Osteocyte (in vitro differentiated cells): ENCODE measurements around the gene OBP2B. TPM values are rescaled to one million over a fixed set of nuclear protein-coding genes. Genes with fewer than 3 reads are reported as not detected.

Experiments
- DNase-seq: peaks from one replicate; pipeline ENCODE4 v3.0.0; 2021; ENCODE audit warnings: mixed read lengths; ENCODE audit not compliant: unreplicated experiment; ENCODE audit errors: extremely low spot score
- H3K27ac Mint-ChIP-seq: one replicate; pipeline ENCODE4 v1.8.0; 2021; ENCODE audit warnings: mild to moderate bottlenecking, mixed read lengths; ENCODE audit not compliant: unreplicated experiment
- H3K27me3 Mint-ChIP-seq: one replicate; pipeline ENCODE4 v1.8.0; 2021; ENCODE audit warnings: mixed read lengths; ENCODE audit not compliant: unreplicated experiment
- H3K36me3 Mint-ChIP-seq: one replicate; pipeline ENCODE4 v1.8.0; 2021; ENCODE audit warnings: mixed read lengths; ENCODE audit not compliant: unreplicated experiment
- H3K4me1 Mint-ChIP-seq: one replicate; pipeline ENCODE4 v1.8.0; 2021; ENCODE audit warnings: mixed read lengths; ENCODE audit not compliant: unreplicated experiment
- H3K4me3 Mint-ChIP-seq: one replicate; pipeline ENCODE4 v1.8.0; 2021; ENCODE audit warnings: mild to moderate bottlenecking, moderate library complexity, mixed read lengths; ENCODE audit not compliant: unreplicated experiment
- H3K9me3 Mint-ChIP-seq: one replicate; pipeline ENCODE4 v1.8.0; 2021; ENCODE audit warnings: mixed read lengths; ENCODE audit not compliant: unreplicated experiment
- total RNA-seq: library from RNA; stranded (reverse); gene quantifications from 2 replicates; pipeline ENCODE4 v1.2.1, GENCODE V29; 2021
- TF ChIP-seq, protein P1 (sequence below): fragments of 200-600 bp; sonication (generic); IDR thresholded peaks from 2 replicates; pipeline ENCODE4 v1.5.0; 2021; ENCODE audit warnings: antibody characterized with exemption, mild to moderate bottlenecking, moderate library complexity

OBP2B gene
- total RNA-seq, 1 donor from 2014 or later = not detected

DNA sequence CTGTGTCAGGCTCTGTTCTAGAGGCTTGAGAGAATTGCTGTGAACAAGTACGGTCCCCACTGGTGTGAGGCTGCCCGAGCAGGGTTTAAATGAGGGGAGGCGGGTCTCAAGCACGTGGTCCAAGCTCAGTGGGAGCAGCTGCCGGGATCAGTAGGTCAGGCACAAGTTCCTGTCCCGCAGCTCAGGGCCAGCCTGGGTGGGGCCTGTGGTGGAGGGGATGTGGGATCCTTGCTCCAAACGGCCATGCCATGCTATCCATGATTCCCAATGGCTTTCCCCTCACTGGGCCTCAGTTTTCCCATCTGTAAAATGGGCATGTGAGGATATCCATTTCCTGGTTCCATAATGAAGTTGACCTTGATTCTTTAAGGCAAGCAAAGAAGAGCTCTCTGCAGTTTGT is 17.1 kb downstream of the OBP2B start:
- Mint-ChIP-seq H3K4me3 (no peak overlapping the region), H3K9me3 (no peaks in the 10 kb centered on the region), H3K27me3 (peaks cover 40% of the 10 kb centered on the region), H3K4me1 (no peaks in the 10 kb centered on the region), H3K27ac (no peak overlapping the region), H3K36me3 (no peaks in the 10 kb centered on the region)
- TF ChIP-seq, protein P1, sequence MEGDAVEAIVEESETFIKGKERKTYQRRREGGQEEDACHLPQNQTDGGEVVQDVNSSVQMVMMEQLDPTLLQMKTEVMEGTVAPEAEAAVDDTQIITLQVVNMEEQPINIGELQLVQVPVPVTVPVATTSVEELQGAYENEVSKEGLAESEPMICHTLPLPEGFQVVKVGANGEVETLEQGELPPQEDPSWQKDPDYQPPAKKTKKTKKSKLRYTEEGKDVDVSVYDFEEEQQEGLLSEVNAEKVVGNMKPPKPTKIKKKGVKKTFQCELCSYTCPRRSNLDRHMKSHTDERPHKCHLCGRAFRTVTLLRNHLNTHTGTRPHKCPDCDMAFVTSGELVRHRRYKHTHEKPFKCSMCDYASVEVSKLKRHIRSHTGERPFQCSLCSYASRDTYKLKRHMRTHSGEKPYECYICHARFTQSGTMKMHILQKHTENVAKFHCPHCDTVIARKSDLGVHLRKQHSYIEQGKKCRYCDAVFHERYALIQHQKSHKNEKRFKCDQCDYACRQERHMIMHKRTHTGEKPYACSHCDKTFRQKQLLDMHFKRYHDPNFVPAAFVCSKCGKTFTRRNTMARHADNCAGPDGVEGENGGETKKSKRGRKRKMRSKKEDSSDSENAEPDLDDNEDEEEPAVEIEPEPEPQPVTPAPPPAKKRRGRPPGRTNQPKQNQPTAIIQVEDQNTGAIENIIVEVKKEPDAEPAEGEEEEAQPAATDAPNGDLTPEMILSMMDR = no peak
- no peak for DNase-seq

DNA sequence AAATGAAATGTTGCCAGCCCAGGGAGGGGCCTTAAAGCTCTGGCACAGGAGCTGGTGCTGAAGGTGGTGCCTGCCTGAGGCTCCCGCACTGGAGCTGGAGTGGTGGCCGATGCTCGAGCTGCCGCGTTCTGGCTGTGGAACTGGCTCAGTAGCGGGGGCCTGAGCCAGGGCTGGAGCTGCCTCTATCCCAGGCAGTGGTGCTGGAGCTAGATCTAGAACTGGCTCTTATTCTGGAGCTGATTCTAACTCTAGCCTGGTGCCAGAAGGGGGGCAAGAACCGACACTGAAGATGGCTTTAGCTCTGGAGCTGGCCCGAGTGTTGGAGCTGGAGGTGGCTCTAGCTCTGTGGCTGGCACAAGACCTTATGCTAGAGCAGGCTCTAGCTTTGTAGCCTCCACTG is 19.2 kb downstream of the OBP2B start:
- no peaks in the 10 kb centered on the region for H3K9me3 Mint-ChIP-seq
- H3K4me3 Mint-ChIP-seq = no peak overlapping the region
- TF ChIP-seq, protein P1 = no peak
- peaks cover 47% of the 10 kb centered on the region for H3K27me3 Mint-ChIP-seq
- H3K27ac Mint-ChIP-seq = no peak overlapping the region
- peaks cover 3% of the 10 kb centered on the region for H3K4me1 Mint-ChIP-seq
- H3K36me3 Mint-ChIP-seq = no peaks in the 10 kb centered on the region
- DNase-seq = no peak

DNA sequence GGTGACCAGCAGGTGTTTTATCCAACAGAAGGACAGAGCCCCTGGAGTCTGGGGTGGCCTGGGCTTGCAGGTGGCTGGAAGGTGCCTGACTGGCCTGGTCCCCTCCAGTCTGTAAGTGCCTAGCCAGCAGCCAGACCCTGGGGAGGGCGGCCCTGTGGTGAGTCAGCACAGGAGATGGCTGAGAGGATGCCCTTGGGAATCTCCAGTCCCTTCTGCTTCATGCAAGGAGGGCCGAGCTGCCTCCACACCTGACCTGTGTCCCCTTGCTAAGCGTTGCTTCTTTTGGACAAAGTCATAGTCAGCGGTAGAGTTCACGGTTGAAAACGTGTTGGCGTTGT is 20.2 kb downstream of the OBP2B start:
- DNase-seq = no peak
- Mint-ChIP-seq H3K27me3 (peaks cover 39% of the 10 kb centered on the region), H3K4me1 (peaks cover 3% of the 10 kb centered on the region), H3K36me3 (no peaks in the 10 kb centered on the region), H3K4me3 (no peak overlapping the region), H3K9me3 (no peaks in the 10 kb centered on the region), H3K27ac (no peak overlapping the region)
- TF ChIP-seq, protein P1 = no peak

DNA sequence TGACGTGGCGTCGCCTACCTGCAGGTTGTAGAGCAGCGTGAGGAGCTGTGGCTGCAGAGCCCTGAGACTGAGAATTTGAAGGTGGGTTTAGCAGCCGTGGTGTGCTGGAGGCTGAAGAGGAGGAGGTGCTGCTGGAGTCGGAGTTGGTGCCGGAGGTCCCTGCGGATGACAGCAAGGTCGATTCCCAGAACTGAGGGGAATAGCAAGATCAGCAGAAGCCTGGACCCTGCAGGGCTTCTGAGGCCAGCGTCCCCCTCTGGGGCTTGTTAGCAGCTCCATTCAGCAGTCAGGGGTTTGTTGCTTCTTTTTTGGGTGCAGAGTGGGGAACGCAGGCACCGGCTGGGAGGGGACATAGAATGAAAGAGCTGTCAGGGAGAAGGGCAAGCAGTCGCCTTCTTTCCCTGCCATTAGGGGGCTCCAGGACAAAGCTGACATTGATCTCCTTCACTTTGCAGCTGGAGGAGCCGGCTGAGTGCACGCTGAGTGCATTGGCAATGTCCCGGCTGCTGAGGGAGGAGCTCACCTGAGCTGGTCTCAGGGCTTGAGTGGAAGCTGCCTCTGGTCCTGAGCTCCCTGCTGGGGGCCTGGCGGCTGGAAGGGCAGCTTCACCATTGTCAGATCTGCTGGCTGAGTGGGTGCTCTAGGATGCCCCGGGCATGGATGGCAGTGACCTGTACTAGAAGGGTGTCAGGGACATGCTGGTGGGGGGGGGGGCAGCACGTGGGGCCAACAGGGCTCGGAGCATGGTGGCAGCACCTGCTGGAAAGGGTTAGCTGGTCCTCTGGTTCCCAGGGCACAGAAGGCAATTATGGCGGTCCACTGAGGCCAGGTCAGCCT is 20.8 kb downstream of the OBP2B start:
- Mint-ChIP-seq H3K9me3 (no peaks in the 10 kb centered on the region), H3K36me3 (no peaks in the 10 kb centered on the region), H3K27ac (no peak overlapping the region), H3K4me1 (peaks cover 3% of the 10 kb centered on the region), H3K27me3 (peaks cover 37% of the 10 kb centered on the region), H3K4me3 (no peak overlapping the region)
- TF ChIP-seq, protein P1 = peak; percentile 22
- no peak for DNase-seq

DNA sequence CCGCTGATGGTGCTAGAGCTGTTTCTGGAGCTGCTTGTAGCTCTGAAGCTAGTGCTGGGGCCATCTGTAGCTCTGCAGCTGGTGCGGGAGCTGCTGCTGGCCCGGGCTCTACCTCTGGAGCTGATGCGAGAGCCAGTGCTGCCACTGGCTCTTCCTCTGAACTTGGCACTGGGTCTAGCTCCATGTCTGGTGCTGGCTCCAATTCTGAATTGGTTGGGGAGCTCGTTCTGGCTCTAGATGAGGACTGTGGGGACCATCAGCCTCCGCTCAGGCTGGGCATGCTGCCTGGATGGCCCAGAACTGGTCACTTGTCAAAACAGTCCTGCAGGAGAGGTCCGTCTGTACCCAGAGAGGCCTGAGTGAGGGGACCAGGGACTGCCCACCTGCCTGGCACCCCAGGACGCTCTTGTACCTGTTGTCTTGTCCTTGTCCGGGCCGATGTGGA is 21.5 kb downstream of the OBP2B start:
- Mint-ChIP-seq H3K36me3 (no peaks in the 10 kb centered on the region), H3K27ac (no peak overlapping the region), H3K4me3 (no peak overlapping the region), H3K4me1 (peaks cover 3% of the 10 kb centered on the region), H3K27me3 (peaks cover 38% of the 10 kb centered on the region), H3K9me3 (no peaks in the 10 kb centered on the region)
- TF ChIP-seq, protein P1 = no peak
- DNase-seq = no peak
